GM21723 (cell line): ENCODE measurements around the gene KLRC3.
"Not testable (repeated sequence)": the region's sequence is repeated elsewhere in the genome, so short reads cannot be mapped to it uniquely, and the experiment has no call there.

Source experiments
- ATAC-seq: cut with Tn5 transposase; IDR thresholded peaks from one replicate; pipeline ENCODE4 v1.9.1; 2021; ENCODE audit warnings: mild to moderate bottlenecking, moderate library complexity; ENCODE audit not compliant: unreplicated experiment

Gene KLRC3

GRCh38 chr12:10404798-10405197 lies 15.6 kb downstream of the KLRC3 start:
- no peak for ATAC-seq

- ATAC-seq = no peak
These were observed 19.6 kb downstream of the KLRC3 start for GRCh38 chr12:10400829-10401228.

- ATAC-seq = no peak
These were observed 22.2 kb downstream of the KLRC3 start for GRCh38 chr12:10398168-10398567.

GRCh38 chr12:10397296-10397695 lies 23.1 kb downstream of the KLRC3 start:
- ATAC-seq = no peak

- not testable (repeated sequence) for ATAC-seq
These were observed 24.2 kb downstream of the KLRC3 start for GRCh38 chr12:10396176-10396575.

GRCh38 chr12:10395390-10395998 lies 24.9 kb downstream of the KLRC3 start:
- ATAC-seq = peak; percentile 88

GRCh38 chr12:10394531-10395152 lies 25.8 kb downstream of the KLRC3 start:
- ATAC-seq = not testable (repeated sequence)

GRCh38 chr12:10393291-10393690 lies 27.1 kb downstream of the KLRC3 start:
- ATAC-seq = no peak

GRCh38 chr12:10392394-10392930 lies 27.9 kb downstream of the KLRC3 start:
- ATAC-seq = peak; percentile 48

GRCh38 chr12:10390991-10391390 lies 29.4 kb downstream of the KLRC3 start:
- not testable (repeated sequence) for ATAC-seq

- ATAC-seq = no peak
These were observed 30.5 kb downstream of the KLRC3 start, which contains the start of gene KLRK1 for GRCh38 chr12:10389904-10390303. KLRK1 (minus strand) TSS chr12:10390041; CDS start chr12:10388810, 1,231 bp downstream.

- no peak for ATAC-seq
These were observed 31.6 kb downstream of the KLRC3 start for GRCh38 chr12:10388624-10389413.

GRCh38 chr12:10387498-10387897 lies 32.9 kb downstream of the KLRC3 start:
- ATAC-seq = not testable (repeated sequence)

GRCh38 chr12:10386857-10387256 lies 33.5 kb downstream of the KLRC3 start:
- no peak for ATAC-seq

GRCh38 chr12:10385166-10385613 lies 35.2 kb downstream of the KLRC3 start:
- no peak for ATAC-seq

- ATAC-seq = no peak
These were observed 36.2 kb downstream of the KLRC3 start for GRCh38 chr12:10384191-10384590.

GRCh38 chr12:10381928-10382628 lies 38.3 kb downstream of the KLRC3 start:
- no peak for ATAC-seq

GRCh38 chr12:10378737-10379136 lies 41.7 kb downstream of the KLRC3 start:
- not testable (repeated sequence) for ATAC-seq

- no peak for ATAC-seq
These were observed 45.8 kb downstream of the KLRC3 start for GRCh38 chr12:10374624-10375018.

GRCh38 chr12:10372559-10372958 lies 47.8 kb downstream of the KLRC3 start:
- no peak for ATAC-seq
